GM19455 (cell line): ENCODE data around the gene COL1A1.

Experiments used
- ATAC-seq: cut with Tn5 transposase; IDR thresholded peaks from one replicate; pipeline ENCODE4 v1.9.1; 2021; ENCODE audit not compliant: unreplicated experiment

Gene COL1A1

GRCh38 chr17:50187751-50188530 lies 13.5 kb downstream of the COL1A1 start:
- ATAC-seq, result no peak

- no peak for ATAC-seq
These were observed 14.1 kb downstream of the COL1A1 start for GRCh38 chr17:50187394-50187725.

GRCh38 chr17:50186661-50187393 lies 14.6 kb downstream of the COL1A1 start:
- ATAC-seq, result no peak

DNA sequence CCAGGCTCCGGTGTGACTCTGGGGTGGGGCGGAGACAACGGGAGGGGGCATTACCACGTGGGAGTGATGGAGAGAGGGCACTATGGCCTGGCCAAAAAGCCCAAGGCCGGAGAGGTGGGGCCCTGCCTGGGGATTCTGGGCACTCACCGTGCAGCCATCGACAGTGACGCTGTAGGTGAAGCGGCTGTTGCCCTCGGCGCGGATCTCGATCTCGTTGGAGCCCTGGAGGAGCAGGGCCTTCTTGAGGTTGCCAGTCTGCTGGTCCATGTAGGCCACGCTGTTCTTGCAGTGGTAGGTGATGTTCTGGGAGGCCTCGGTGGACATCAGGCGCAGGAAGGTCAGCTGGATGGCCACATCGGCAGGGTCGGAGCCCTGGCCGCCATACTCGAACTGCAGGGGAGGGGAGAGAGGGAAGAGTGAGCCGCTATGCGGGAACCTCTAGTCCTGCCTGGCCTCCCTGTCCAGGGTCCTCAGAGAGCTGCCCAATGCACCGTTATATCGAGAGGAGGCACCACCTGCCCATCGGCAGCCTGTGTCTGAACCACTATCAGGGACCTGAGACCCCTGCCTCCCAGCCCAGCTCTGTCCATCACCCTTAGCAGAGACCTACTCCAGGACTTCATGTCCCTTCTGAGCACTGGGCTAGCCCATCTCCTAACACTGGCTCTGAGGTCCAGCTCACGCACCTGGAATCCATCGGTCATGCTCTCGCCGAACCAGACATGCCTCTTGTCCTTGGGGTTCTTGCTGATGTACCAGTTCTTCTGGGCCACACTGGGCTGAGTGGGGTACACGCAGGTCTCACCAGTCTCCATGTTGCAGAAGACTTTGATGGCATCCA lies 15.6 kb downstream of the COL1A1 start:
- no peak for ATAC-seq

DNA sequence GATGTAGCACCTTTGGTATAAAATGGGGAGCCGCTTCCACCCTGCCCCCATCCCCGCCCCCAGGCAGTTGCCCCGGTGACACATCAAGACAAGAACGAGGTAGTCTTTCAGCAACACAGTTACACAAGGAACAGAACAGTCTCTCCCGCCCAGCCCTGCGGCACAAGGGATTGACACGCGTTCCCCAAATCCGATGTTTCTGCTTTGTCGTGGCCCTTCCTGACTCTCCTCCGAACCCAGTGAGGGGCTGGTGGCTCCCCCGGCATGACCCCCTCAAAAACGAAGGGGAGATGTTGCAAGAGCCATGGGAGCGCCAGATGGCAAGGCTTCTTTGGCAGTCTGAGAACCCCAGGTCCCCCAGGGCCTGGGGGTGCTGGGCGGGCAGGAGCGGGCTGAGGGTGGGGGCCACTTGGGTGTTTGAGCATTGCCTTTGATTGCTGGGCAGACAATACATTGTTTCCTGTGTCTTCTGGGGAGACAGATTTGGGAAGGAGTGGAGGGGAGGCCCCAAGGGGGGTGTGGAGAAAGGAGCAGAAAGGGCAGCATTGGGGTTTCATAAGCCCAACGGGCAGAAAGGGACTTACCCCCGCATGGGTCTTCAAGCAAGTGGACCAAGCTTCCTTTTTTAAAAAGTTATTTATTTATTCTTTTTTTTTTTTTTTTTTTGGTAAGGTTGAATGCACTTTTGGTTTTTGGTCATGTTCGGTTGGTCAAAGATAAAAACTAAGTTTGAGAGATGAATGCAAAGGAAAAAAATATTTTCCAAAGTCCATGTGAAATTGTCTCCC lies 16.6 kb downstream of the COL1A1 start:
- no peak for ATAC-seq

DNA sequence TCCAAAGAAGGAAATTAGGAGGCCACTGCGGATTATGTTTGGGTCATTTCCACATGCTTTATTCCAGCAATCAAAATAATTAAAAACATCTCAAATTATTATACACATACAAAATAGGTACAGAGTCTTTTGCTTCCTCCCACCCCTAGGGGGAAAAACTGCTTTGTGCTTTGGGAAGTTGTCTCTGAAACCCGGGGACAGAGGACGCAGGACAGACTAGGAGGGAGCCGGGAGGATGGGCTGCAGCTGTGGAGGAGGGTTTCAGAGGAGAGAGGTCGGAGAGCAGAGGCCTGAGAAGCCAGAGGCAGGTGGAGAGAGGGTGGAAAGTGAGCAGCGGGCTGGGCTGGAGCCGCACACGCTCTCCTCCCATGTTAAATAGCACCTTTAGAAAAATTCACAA lies 17.4 kb downstream of the COL1A1 start:
- ATAC-seq, result no peak

- no peak for ATAC-seq
These were observed 17.9 kb downstream of the COL1A1 start for GRCh38 chr17:50183421-50183994.

- ATAC-seq, result no peak
These were observed 18.5 kb downstream of the COL1A1 start for GRCh38 chr17:50182783-50183420.

- no peak for ATAC-seq
These were observed 19.6 kb downstream of the COL1A1 start for GRCh38 chr17:50181591-50182560.

DNA sequence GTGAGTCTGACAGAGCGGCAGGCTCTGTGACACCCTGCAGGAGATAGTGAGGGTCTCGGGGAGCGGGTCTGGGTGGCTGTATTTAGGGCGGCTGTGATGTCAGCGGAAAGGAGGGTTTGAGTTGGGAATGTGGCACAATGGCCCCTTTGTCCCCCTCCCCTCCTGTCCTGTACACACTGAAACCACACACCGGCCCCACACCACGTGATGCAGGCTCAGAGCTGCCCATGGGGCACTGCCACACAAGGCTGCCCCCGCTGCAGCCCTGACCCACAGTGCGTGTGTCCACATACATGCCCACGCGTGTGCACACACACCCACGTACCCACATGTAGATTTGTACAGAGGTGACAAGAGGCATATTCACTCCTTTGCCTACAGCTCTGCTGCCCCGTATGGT lies 20.3 kb downstream of the COL1A1 start:
- no peak for ATAC-seq

DNA sequence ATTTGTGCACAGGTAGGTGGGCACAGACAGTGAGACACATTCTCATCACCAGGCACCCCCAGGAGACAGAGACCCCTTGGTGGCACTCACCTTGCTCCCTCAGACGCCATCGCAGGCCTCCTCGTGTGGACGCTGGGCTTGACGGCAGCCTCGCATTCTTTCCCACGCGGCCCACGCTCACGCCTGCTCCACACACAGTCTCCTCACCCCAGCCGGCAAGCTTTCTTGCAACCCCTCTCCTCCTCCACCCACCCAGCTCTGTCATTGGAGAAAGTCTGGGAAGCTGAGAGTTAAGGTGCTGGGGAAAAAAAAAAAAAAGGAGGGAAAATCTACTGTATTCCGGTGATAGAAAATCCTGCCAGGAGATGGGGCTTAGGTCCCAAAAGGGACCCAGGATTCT lies 20.8 kb downstream of the COL1A1 start:
- ATAC-seq, result no peak

GRCh38 chr17:50180111-50180510 lies 21.3 kb downstream of the COL1A1 start:
- no peak for ATAC-seq

DNA sequence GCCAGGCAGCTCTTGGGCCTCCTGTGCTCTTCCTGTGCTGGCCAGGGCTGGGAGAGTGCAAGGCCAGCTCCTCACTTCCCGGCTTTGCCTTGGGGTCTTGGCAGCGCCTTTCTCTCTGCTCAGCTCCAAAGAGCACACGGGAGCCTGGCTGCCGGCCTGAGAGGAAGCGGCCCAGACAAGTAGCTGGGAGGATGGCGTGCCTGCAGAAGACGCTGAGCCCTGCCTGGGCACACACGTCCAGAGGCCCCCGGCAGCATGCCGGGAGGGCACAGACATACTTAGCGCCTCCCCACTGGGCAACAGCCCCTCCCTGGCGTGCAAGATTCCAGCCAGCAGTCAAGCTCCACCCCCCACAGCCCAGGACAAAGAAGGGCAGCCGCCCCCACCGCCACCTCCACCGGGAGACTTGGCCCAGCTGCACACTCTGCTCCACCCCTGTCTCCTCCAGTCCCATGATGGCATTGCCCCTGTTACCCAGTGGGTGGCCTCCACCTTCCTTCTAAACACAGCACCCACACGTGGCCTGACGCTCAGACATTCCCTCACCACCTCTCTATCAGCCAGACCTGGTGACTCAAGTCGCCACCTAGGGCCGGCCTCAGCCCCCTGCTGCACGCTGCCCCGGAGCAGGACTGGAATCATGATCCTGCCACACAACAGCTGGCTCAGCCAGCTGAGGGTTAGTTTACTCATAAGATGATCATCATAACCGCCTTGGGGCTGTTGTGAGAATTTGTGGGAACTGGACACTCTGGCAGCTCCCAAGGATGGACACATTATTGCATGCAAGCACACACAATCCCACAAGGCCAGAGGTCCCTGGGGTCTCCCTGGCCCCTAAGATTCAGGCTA lies 23.2 kb downstream of the COL1A1 start:
- ATAC-seq, result no peak

- ATAC-seq, result no peak
These were observed 24.0 kb downstream of the COL1A1 start for GRCh38 chr17:50177476-50177875.

DNA sequence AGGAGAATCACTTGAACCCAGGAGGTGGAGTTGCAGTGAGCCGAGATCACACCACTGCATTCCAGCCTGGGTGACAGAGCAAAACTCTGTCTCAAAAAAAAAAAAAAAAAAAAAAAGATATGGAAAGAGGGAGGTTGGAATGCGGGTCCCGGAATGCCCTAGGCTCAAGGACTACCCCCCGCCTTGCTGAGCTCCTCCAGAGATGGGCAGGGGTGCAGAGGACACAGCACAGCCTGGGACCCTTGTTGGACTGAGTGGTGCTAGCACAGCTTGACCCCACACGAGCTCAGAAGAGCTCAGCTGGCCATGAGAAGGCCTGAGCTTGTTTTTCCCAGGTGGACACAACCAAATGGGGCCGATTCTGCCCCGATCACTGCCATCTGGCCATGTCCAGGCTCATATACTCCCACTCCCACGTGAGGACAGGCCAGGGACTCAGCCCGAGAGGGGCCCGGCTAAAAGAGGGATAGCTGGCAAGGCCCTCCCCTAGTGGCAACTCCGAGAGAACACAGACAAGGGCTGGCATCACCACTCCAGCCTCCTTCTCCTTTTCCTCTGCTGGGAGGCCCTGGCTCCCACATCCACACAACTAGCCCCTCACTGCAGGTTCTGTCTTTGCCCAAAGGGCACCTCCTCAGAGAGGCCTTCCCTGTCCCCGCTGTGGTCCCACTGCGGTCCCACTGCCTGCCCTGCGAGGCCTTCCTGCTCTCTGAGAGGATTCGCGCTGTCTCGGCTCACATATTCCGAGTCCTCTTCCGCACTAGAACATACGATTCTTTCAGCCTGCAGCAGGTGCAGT lies 24.7 kb downstream of the COL1A1 start:
- ATAC-seq, result no peak

DNA sequence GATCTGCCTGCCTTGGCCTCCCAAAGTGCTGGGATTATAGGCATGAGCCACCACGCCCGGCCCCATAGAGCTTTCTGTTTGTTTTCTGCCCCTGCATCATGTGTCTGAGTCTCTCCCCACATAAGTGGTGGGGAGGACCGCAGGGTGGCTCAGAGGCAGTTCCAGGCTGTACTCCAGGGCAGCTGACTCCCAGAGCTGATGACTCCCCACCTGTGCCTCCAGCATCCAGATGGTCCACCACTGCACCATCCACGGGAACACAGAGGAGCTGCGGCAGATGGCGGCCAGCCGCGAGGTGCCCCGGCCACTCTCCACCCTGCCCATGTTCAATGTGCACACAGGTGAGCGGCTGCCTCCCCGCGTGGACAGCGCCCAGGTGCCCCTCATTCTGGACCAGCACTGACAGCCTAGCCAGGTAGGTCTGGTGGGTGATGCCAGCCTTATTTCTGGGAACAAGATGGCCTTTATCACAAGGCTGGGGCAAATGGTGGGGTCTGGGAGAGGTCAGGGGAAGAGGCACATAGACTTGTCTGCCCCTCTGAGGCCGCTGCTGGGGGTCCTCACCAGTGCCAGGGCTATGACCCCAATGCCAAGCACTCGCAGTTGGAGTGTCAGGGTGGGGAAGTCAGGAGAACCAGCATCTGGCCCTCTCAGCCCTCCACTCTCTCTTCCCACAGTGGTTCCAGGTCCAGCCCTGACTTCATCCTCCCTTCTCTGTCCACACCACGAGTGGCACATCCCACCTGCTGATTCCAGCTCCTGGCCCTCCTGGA lies 26.2 kb downstream of the COL1A1 start:
- ATAC-seq, result no peak
